GM19438 (cell line): ENCODE measurements around the gene FAM83G.
A peak's percentile ranks its signal among the peaks of the same experiment; 100 is the strongest.

Experiments used
- ATAC-seq: cut with Tn5 transposase; IDR thresholded peaks from one replicate; pipeline ENCODE4 v1.9.1; 2021; ENCODE audit warnings: low read depth; ENCODE audit not compliant: unreplicated experiment

FAM83G gene

GRCh38 chr17:19012171-19013080 lies 7.9 kb upstream of the FAM83G start:
- no peak for ATAC-seq

- no peak for ATAC-seq
These were observed 7.0 kb upstream of the FAM83G start for GRCh38 chr17:19011581-19011980.

- ATAC-seq, result no peak
These were observed 6.4 kb upstream of the FAM83G start for GRCh38 chr17:19010729-19011505.

- ATAC-seq, result no peak
These were observed 5.4 kb upstream of the FAM83G start for GRCh38 chr17:19009970-19010369.

GRCh38 chr17:19006698-19007097 lies 2.1 kb upstream of the FAM83G start:
- no peak for ATAC-seq

GRCh38 chr17:19005789-19006430 lies 1.3 kb upstream of the FAM83G start:
- no peak for ATAC-seq

GRCh38 chr17:19005137-19005773 lies 691 bp upstream of the FAM83G start:
- no peak for ATAC-seq

- ATAC-seq, result peak; percentile 27
These were observed 782 bp downstream of the FAM83G start for GRCh38 chr17:19003543-19004420.

- no peak for ATAC-seq
These were observed 1.6 kb downstream of the FAM83G start for GRCh38 chr17:19002805-19003542.

- no peak for ATAC-seq
These were observed 2.5 kb downstream of the FAM83G start for GRCh38 chr17:19001907-19002590.

- ATAC-seq, result no peak
These were observed 3.8 kb downstream of the FAM83G start for GRCh38 chr17:19000531-19001325.

GRCh38 chr17:18999911-19000310 lies 4.7 kb downstream of the FAM83G start:
- ATAC-seq, result no peak

- ATAC-seq, result no peak
These were observed 5.2 kb downstream of the FAM83G start for GRCh38 chr17:18999394-18999793.

GRCh38 chr17:18997650-18998196 lies 6.8 kb downstream of the FAM83G start:
- no peak for ATAC-seq

GRCh38 chr17:18996458-18996857 lies 8.1 kb downstream of the FAM83G start:
- ATAC-seq, result no peak

GRCh38 chr17:18995220-18995619 lies 9.3 kb downstream of the FAM83G start:
- no peak for ATAC-seq

- ATAC-seq, result no peak
These were observed 9.9 kb downstream of the FAM83G start for GRCh38 chr17:18994631-18995030.
